Measurements from ENCODE around the gene DIP2C.
"Not testable (repeated sequence)": the region's sequence is repeated elsewhere in the genome, so short reads cannot be mapped to it uniquely, and the experiment has no call there.

DIP2C gene

GRCh38 chr10:608331-609261 is 80.9 kb downstream of the DIP2C start:
- no peak for DNase-seq

GRCh38 chr10:607545-608185 is 81.8 kb downstream of the DIP2C start:
- DNase-seq, result no peak

GRCh38 chr10:606762-607544 is 82.5 kb downstream of the DIP2C start:
- no peak for DNase-seq

GRCh38 chr10:605632-606325 is 83.7 kb downstream of the DIP2C start:
- DNase-seq, result no peak

GRCh38 chr10:604716-605631 is 84.5 kb downstream of the DIP2C start:
- no peak for DNase-seq

- no peak for DNase-seq
These were observed 85.7 kb downstream of the DIP2C start for GRCh38 chr10:603745-604144.

- no peak for DNase-seq
These were observed 87.0 kb downstream of the DIP2C start for GRCh38 chr10:602391-603005.

- DNase-seq, result no peak
These were observed 87.9 kb downstream of the DIP2C start for GRCh38 chr10:601660-601963.

GRCh38 chr10:600876-601659 is 88.4 kb downstream of the DIP2C start:
- no peak for DNase-seq

- peak; percentile 34 for DNase-seq
These were observed 89.2 kb downstream of the DIP2C start for GRCh38 chr10:600234-600633.

- no peak for DNase-seq
These were observed 89.7 kb downstream of the DIP2C start for GRCh38 chr10:599767-600166.

- peak; percentile 15 for DNase-seq
These were observed 90.9 kb downstream of the DIP2C start for GRCh38 chr10:598415-599170.

GRCh38 chr10:597976-598375 is 91.5 kb downstream of the DIP2C start:
- no peak for DNase-seq

- DNase-seq, result no peak
These were observed 92.6 kb downstream of the DIP2C start for GRCh38 chr10:596725-597345.

GRCh38 chr10:596131-596530 is 93.3 kb downstream of the DIP2C start:
- not testable (repeated sequence) for DNase-seq

GRCh38 chr10:595473-595872 is 94.0 kb downstream of the DIP2C start:
- DNase-seq, result no peak

- DNase-seq, result no peak
These were observed 94.7 kb downstream of the DIP2C start for GRCh38 chr10:594584-595270.

- no peak for DNase-seq
These were observed 95.5 kb downstream of the DIP2C start for GRCh38 chr10:593901-594457.
